NOMO-1 treated with dmso at 0.1 percent for 144 hours (cell line): ENCODE measurements around the gene RGS5.
"Not testable (repeated sequence)": the region's sequence is repeated elsewhere in the genome, so short reads cannot be mapped to it uniquely, and the experiment has no call there.

Experiments used
- DNase-seq: peaks from one replicate; lab custom pipeline; 2025; ENCODE audit not compliant: unreplicated experiment; lab: John Stamatoyannopoulos, UW

Gene RGS5, protein sequence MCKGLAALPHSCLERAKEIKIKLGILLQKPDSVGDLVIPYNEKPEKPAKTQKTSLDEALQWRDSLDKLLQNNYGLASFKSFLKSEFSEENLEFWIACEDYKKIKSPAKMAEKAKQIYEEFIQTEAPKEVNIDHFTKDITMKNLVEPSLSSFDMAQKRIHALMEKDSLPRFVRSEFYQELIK

GRCh38 chr1:163202833-163203451 lies at the start of gene RGS5:
RGS5 (minus strand) TSS chr1:163202916; CDS start chr1:163202835, 81 bp downstream.
- no peak for DNase-seq

DNA sequence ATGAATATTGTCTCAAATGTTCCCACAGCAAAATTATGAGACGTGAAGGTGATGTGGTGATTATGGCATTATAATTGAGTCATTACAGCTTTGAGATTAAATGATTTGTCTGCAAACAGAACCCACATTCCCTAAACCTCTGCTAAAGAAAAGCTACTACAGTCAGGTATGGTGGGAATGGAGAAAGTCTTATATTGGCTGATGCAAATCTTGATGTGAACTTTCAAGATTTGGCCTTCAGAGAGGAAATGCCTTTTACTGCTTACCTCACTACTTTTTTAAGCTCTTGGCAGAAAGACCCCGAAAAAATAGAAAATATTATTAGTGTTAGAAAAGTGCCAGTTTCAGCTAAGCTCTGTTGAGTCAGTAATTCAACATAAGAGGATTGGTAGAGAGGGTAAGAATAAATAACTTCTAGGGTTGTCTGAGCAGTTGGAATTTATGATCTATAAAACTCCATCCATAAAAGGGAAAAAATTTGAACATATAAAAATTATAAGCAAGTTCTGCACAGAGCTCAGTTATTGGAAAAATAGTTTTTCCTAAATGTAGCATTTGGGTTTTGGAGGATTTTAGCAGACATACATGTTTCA lies 47.8 kb upstream of the RGS5 start:
- DNase-seq: no peak

GRCh38 chr1:163248064-163248463 lies 45.3 kb upstream of the RGS5 start:
- no peak for DNase-seq

GRCh38 chr1:163244648-163245047 lies 41.9 kb upstream of the RGS5 start:
- not testable (repeated sequence) for DNase-seq

GRCh38 chr1:163241746-163242145 lies 39.0 kb upstream of the RGS5 start:
- no peak for DNase-seq

DNA sequence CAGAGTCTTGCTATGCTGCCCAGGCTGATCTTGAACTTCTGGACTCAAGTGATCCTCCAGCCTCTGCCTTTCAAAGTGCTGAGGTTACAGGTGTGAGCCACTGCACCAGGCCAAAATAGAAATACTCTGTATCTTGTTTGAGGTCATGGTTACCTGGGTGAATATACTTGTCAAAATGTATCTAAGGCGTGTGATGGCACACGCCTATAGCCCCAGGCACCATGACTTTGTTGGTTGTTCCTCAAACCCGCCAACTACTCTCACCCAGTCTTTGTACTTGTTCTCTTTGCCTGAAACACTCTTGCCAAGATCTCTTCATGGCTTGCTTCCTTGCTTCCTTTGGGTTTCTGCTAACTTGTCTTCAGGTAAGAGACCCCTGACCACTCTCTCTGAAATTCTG lies 38.0 kb upstream of the RGS5 start:
- DNase-seq: no peak

DNA sequence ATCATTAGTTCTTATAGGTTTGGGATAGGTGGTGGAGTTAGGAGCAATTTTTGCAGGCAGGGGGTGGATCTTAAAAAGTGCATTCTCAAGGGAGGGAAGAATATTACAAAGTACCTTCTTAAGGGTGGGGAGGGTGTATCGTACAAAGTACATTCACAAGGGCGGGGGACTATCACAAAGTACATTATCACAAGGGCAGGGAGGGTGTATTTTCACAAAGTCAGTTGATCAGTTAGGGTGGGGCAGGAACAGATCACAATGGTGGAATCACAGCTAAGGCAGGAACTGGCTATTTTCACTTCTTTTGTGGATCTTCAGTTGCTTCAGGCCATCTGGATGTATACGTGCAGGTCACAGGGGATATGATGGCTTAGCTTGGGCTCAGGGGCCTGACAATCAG lies 30.9 kb upstream of the RGS5 start:
- DNase-seq: not testable (repeated sequence)

DNA sequence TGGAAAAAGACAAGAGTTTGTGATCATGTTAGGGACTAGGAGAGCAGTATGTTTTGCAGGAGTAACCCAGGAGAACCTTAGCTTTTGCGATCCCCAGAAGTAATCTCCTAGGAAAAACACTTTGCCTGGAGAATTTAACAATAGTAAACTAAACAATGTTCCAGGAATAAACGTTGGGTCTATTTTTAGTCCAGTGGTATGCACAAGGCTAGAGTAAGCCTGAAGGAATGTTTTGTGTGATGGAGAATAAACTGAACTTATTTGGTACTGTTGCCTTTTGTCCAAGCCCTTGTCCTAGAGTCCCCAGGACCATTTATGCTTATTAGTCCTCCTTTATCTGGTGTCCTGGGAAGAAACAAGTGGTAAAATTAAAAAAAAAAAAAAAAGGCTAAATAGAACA lies 28.7 kb upstream of the RGS5 start:
- no peak for DNase-seq

DNA sequence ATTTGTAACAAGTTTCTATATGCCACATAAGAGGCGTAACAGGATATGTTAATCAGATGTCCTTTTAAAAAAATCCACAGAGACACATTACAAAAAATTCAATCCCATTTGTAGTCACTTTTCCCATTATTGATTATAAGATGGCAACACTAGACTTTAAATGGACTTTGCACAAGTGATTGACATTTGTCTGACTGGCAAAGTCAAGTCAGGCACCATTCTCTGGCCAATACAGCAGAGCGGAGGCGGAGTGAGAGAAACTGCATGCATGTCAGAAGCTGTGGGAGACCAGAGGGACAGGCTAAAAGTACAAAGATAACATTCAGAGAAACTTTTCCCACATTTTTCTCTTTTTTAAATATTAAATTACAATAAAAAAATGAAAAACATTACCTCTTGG lies 28.1 kb upstream of the RGS5 start:
- DNase-seq: no peak

- DNase-seq: not testable (repeated sequence)
Observed at GRCh38 chr1:163228271-163228670, 25.6 kb upstream of the RGS5 start.

GRCh38 chr1:163227126-163227525 lies 24.4 kb upstream of the RGS5 start:
- no peak for DNase-seq

- DNase-seq: no peak
Observed at GRCh38 chr1:163213626-163214025, 10.9 kb upstream of the RGS5 start.

DNA sequence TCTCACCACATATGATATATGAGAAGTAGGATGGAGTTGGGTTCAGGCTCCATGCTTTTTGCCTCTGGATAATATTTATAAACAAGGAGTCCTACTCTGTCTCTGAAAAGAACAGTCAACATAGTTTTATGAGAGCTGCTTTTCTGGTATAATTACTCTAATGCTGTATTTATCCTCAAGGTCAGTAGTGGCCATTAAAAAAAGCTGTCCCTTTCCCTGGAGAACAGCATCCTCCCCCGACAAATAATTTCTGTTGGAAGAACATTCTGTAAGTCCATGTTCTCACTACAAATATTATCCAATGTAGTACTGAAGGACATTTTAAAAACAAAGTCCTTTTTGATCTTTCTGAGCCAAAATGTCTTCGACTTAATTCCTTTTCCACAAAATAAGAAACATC lies 9.0 kb upstream of the RGS5 start:
- no peak for DNase-seq

- no peak for DNase-seq
Observed at GRCh38 chr1:163205513-163205912, 2.8 kb upstream of the RGS5 start.

GRCh38 chr1:163203561-163203960 lies 845 bp upstream of the RGS5 start:
- DNase-seq: no peak

GRCh38 chr1:163201906-163202305 lies 810 bp downstream of the RGS5 start:
- DNase-seq: no peak

DNA sequence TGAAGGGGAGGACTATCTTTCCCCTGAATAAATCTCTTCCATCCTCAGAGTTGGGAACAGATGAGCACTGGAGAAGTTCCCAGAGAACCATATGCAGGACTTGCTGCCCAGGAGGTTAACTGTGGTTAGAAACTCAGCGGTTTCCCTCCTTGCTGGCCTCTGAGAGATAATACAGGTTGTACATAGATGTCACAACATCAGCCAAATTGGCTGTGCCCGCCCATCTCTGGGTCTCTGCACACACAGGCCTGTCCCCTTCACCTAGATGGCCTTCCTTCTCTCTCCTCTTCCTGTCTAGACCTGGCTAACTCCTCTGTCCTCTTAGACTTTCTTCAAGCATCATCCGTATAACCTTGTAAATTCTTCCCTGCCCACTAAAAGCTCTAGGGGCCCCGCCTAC lies 5.7 kb downstream of the RGS5 start:
- DNase-seq: no peak

DNA sequence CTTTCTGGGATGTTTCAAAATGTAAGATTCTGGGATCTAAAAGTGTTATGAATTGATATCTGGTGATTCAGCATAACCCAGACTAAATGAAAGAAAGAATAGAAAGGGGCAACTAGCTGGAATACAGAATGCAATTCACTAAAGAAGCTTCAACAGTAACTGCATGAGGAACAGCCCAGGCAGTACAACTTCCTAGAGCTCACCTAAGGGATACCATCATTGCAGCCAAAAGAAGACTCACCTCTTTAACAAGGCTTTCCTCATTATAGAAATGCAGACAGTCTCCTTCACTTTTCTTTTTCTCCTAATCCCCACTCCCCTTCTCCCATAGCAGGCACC lies 6.3 kb downstream of the RGS5 start:
- no peak for DNase-seq

DNA sequence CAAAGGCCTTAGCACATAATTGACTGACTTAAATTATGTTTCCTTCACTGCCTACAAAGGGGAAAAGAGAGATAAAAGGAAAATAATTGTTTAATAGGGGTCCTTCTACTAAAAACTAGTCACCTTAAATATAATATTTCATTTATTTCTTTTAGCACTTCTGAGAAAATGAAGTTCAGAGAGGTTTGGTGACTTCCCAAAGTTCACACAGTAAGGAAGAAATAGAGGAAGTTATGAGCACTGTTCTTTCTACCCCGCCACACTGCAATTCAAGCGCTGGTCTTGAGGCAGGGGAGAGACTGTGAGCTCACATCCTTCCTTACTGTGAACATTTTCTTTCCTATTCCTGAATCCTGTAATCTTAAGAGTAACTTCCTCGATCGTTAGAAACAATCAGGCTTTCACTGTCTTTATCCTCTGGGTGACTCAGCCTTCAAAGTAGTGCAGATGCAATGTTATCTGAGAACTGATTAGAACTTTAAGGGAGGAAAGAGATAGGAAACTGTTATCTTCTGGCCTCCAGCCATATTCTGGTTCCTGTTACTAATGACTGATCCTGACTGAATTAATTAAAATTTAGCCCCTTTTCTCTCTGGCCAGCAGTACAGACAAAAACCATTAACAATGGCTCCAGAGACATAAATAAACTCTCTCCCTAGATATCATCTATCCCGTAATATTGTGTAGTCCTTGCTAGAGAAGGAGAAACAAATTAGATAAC lies 6.8 kb downstream of the RGS5 start:
- no peak for DNase-seq

GRCh38 chr1:163191301-163191700 lies 11.4 kb downstream of the RGS5 start:
- no peak for DNase-seq

GRCh38 chr1:163188947-163189346 lies 13.8 kb downstream of the RGS5 start:
- no peak for DNase-seq

GRCh38 chr1:163187849-163188248 lies 14.9 kb downstream of the RGS5 start:
- DNase-seq: no peak
